Endothelial cell (in vitro differentiated cells): ENCODE measurements around the gene TSPYL1. TPM values are rescaled to one million over a fixed set of nuclear protein-coding genes. Genes with fewer than 3 reads are reported as not detected.

Source experiments
- DNase-seq: peaks from one replicate; pipeline ENCODE4 v3.0.0; 2021; ENCODE audit warnings: low spot score
- H3K27ac Mint-ChIP-seq: one replicate; pipeline ENCODE4 v1.8.0; 2021; ENCODE audit warnings: mixed read lengths, inconsistent platforms; ENCODE audit not compliant: unreplicated experiment
- H3K27me3 Mint-ChIP-seq: one replicate; pipeline ENCODE4 v1.8.0; 2021; ENCODE audit warnings: mild to moderate bottlenecking, moderate library complexity, mixed read lengths, inconsistent platforms; ENCODE audit not compliant: unreplicated experiment
- H3K36me3 Mint-ChIP-seq: one replicate; pipeline ENCODE4 v1.8.0; 2021; ENCODE audit warnings: mild to moderate bottlenecking, low read depth, mixed read lengths, inconsistent platforms; ENCODE audit not compliant: unreplicated experiment
- H3K4me1 Mint-ChIP-seq: one replicate; pipeline ENCODE4 v1.8.0; 2021; ENCODE audit warnings: mild to moderate bottlenecking, mixed read lengths, inconsistent platforms; ENCODE audit not compliant: unreplicated experiment
- H3K4me3 Mint-ChIP-seq: one replicate; pipeline ENCODE4 v1.8.0; 2021; ENCODE audit warnings: mild to moderate bottlenecking, mixed read lengths, inconsistent platforms; ENCODE audit not compliant: unreplicated experiment
- H3K9me3 Mint-ChIP-seq: one replicate; pipeline ENCODE4 v1.8.0; 2021; ENCODE audit warnings: mixed read lengths, inconsistent platforms; ENCODE audit not compliant: unreplicated experiment
- long read RNA-seq: library from polyadenylated mRNA; unstranded; transcript quantifications from one replicate; pipeline ENCODE4 v2.0.0, GENCODE V29; 2020; ENCODE audit not compliant: unreplicated experiment
- total RNA-seq: library from RNA; stranded (reverse); fragmentation: NEBNext Ultra II Directional; extraction: Animal tissue kit (Norgen Biotek cat#: 25700); gene quantifications from one replicate; pipeline ENCODE4 v1.2.1, GENCODE V29; 2021; ENCODE audit not compliant: unreplicated experiment
- TF ChIP-seq, protein P1 (sequence below): fragments of 200-600 bp; sonication (generic); IDR thresholded peaks from one replicate; pipeline ENCODE4 v1.5.0; 2021; ENCODE audit warnings: antibody characterized with exemption; ENCODE audit not compliant: unreplicated experiment

The TSPYL1 gene
- 76.4 TPM for total RNA-seq
- long read RNA-seq, transcript TSPYL1-201 (1 exons, 3,326 nt): major isoform, 49 of 49 reads
- long read RNA-seq, partial matches to known transcripts: 0 of 49 reads
- long read RNA-seq, other reads (novel, unspliced or antisense): 0 of 49 reads

DNA sequence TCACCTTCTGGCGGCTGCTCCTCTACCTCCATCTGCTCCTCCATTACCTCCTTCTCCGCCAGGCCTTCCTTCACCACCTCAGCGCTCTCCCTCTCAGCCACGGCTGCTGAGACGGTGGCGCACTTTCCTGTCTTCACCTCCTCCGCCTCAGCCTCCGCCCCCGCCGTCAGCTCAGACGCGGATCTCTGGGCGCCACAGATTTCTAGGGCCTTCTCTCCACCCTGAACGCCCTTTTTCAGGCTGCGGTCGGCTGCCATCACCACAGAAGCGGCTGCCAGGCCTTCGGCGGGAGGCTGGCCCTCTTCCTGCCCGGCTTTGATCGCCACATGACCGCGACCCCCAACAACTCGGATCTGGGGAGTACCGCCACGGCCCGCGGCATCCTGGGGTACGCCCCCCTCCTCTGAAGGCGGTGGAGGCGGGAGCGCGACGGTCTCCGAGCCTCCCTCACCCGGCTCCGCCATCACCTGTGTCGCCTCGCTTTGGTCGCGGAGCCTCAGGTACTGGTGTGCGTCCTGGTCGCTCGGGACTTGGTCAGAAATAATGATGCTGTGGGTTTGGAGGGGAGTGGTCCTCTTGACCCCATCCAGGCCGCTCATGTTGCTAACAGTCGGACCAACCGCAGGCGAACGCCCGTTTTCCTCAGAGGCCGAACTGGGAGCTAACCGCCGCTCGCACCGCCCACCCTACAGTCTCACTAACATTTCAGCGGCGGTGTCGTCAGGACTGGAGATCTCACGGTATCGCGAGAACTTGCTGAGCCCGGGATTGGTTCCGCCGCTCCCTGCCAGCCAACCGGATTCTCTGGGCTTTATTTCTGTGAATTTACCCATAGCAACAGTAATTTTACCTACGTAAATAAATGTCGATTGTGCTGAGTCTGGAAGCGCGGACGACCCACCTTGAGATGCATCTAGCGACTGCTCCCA, at the start of gene TSPYL1:
TSS of gene TSPYL1 (minus strand) at position 699 of the 929 bp plus-strand sequence. CDS start at position 599, 100 bp downstream.
- peaks cover 12% of the 10 kb centered on the region for H3K36me3 Mint-ChIP-seq
- peak within 1 kb of the TSS; percentile 99 for H3K27ac Mint-ChIP-seq
- TF ChIP-seq, protein P1, sequence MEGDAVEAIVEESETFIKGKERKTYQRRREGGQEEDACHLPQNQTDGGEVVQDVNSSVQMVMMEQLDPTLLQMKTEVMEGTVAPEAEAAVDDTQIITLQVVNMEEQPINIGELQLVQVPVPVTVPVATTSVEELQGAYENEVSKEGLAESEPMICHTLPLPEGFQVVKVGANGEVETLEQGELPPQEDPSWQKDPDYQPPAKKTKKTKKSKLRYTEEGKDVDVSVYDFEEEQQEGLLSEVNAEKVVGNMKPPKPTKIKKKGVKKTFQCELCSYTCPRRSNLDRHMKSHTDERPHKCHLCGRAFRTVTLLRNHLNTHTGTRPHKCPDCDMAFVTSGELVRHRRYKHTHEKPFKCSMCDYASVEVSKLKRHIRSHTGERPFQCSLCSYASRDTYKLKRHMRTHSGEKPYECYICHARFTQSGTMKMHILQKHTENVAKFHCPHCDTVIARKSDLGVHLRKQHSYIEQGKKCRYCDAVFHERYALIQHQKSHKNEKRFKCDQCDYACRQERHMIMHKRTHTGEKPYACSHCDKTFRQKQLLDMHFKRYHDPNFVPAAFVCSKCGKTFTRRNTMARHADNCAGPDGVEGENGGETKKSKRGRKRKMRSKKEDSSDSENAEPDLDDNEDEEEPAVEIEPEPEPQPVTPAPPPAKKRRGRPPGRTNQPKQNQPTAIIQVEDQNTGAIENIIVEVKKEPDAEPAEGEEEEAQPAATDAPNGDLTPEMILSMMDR: no peak
- peaks cover 55% of the 10 kb centered on the region for H3K4me1 Mint-ChIP-seq
- peaks cover 10% of the 10 kb centered on the region for H3K27me3 Mint-ChIP-seq
- H3K9me3 Mint-ChIP-seq: no peaks in the 10 kb centered on the region
- peak; percentile 93 for DNase-seq
- peak within 1 kb of the TSS; percentile 98 for H3K4me3 Mint-ChIP-seq

GRCh38 chr6:116329156-116329555, 49.4 kb upstream of the TSPYL1 start:
- TF ChIP-seq, protein P1: no peak
- H3K4me1 Mint-ChIP-seq: peaks cover 10% of the 10 kb centered on the region
- H3K36me3 Mint-ChIP-seq: no peaks in the 10 kb centered on the region
- H3K27me3 Mint-ChIP-seq: no peaks in the 10 kb centered on the region
- no peak overlapping the region for H3K27ac Mint-ChIP-seq
- no peaks in the 10 kb centered on the region for H3K9me3 Mint-ChIP-seq
- no peak for DNase-seq
- no peak overlapping the region for H3K4me3 Mint-ChIP-seq

DNA sequence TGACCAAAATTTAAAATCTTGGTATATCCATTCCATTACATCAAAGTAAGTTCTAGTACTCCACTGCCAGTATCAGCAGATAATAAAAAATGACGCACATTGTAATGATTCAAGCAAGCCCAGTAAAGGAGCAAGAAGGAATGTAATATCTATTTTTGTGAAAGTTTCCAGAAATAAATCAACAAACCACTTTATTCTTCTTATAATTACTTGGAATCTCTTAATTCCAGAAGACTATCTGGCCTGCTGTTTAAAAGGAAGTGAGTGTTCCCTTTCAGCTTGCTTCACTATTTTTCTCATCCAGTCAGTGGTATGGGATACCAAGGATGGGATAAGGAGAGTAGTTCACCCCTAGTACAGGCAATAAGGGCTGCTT, 48.8 kb upstream of the TSPYL1 start:
- Mint-ChIP-seq H3K27ac (no peak overlapping the region), H3K4me3 (no peak overlapping the region)

DNA sequence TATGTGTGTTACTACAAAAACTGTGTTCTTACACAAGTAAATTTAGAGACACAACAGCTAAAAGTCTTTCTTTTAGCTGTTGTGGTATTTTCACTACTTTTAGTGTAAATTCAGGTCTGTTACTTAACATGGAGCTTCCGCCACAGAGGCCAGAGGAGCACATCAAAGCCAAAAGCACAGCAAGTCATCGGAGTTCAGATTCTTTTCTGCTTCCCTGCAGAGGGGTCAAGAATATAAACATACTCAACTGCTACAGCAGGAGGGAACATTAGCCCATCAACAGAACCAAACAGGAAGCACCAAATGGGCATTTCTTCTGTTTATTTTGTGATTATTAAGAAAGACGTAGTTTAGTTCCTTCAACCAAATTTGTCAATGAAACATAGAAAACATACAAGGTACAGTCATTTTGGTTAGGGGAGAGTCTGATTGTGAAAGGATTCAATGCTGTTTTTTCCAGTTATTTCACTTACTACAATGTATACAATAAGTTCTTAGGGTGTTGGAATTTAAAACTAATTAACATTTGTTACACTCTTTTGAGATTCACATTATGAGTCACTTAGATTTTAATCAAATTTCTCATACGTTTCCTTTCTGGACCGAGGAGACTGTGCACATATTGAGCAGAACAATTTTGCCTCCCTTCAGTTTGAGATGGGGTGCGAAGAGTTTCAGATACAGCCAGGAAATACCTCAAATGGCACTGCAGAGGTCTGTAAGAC, 48.2 kb upstream of the TSPYL1 start:
- Mint-ChIP-seq H3K4me1 (peaks cover 10% of the 10 kb centered on the region), H3K9me3 (no peaks in the 10 kb centered on the region), H3K27ac (no peak overlapping the region), H3K36me3 (no peaks in the 10 kb centered on the region), H3K27me3 (no peaks in the 10 kb centered on the region), H3K4me3 (no peak overlapping the region)
- TF ChIP-seq, protein P1: no peak
- no peak for DNase-seq

More for the DNA sequence above, 48.8 kb upstream of the TSPYL1 start:
- Mint-ChIP-seq H3K9me3 (no peaks in the 10 kb centered on the region), H3K36me3 (no peaks in the 10 kb centered on the region), H3K4me1 (peaks cover 10% of the 10 kb centered on the region), H3K27me3 (no peaks in the 10 kb centered on the region)
- TF ChIP-seq, protein P1: no peak
- no peak for DNase-seq
